GM18505 (cell line): ENCODE results near the gene SPRING1.

Source experiments
- ATAC-seq: cut with Tn5 transposase; IDR thresholded peaks from one replicate; pipeline ENCODE4 v1.9.1; 2021; ENCODE audit not compliant: unreplicated experiment
- POLR2A ChIP-seq: IDR thresholded peaks from 4 replicates; pipeline ENCODE4 v1.6.1; 2011; ENCODE audit warnings: borderline replicate concordance; ENCODE audit not compliant: insufficient read depth, insufficient read length; ENCODE audit errors: extremely low read depth

Gene SPRING1

GRCh38 chr12:116693286-116694227 lies 44.3 kb downstream of the SPRING1 start:
- ATAC-seq = no peak
- no peak for TF ChIP-seq POLR2A

GRCh38 chr12:116692605-116693004 lies 45.3 kb downstream of the SPRING1 start:
- ATAC-seq = no peak
- TF ChIP-seq POLR2A = no peak

GRCh38 chr12:116691636-116692035 lies 46.2 kb downstream of the SPRING1 start:
- no peak for TF ChIP-seq POLR2A
- no peak for ATAC-seq

GRCh38 chr12:116691205-116691604 lies 46.7 kb downstream of the SPRING1 start:
- no peak for TF ChIP-seq POLR2A
- ATAC-seq = no peak

- TF ChIP-seq POLR2A = no peak
- no peak for ATAC-seq
Observed at GRCh38 chr12:116689979-116690744, 47.7 kb downstream of the SPRING1 start.

GRCh38 chr12:116689521-116689920 lies 48.3 kb downstream of the SPRING1 start:
- no peak for ATAC-seq
- no peak for TF ChIP-seq POLR2A
